SHP77 treated with DMSO at 0.1 percent for 48 hours (cell line): ENCODE results near the gene RARG.
"Not testable (repeated sequence)": the region's sequence is repeated elsewhere in the genome, so short reads cannot be mapped to it uniquely, and the experiment has no call there.

Experiments used
- DNase-seq: peaks from one replicate; lab custom pipeline; 2025; lab: John Stamatoyannopoulos, UW

The RARG gene

GRCh38 chr12:53169644-53170043 lies 62.4 kb downstream of the RARG start:
- DNase-seq = no peak

DNA sequence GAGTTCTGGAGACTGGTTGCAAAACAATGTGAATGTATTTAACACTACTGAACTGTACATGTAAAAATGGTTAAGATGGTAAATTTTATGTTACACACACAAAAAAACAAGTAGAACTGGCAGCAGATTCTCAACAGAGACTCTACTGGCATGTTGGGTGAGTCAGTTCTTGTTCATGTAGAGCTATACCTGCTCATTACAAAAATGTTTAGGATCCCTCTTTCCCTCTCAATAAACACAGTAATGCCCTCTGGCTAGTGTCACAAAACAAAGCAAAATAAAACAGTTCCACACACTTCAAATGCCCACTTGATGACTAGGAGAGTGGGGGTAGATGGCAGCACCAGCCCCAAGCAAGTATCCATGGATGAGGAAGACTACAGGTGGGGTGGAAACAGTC lies 65.2 kb downstream of the RARG start:
- DNase-seq = no peak

DNA sequence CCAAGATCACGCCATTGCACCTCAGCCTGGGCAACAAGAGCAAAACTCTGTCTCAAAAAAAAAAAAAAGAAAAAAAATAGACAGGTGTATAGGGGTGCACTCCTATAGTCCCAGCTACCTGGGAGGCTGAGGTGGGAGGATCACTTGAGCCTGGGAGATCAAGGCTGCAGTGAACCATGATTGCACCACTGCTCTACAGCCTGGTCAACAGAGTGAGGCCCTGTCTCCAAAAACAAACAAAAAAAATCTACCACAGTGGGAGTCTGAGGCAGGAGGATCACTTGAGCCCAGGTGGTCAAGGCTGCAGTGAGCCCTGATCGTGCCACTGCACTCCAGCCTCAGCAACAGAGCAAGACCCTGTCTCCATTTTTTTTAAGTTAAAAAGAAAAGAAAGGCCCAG lies 69.0 kb downstream of the RARG start:
- not testable (repeated sequence) for DNase-seq

DNA sequence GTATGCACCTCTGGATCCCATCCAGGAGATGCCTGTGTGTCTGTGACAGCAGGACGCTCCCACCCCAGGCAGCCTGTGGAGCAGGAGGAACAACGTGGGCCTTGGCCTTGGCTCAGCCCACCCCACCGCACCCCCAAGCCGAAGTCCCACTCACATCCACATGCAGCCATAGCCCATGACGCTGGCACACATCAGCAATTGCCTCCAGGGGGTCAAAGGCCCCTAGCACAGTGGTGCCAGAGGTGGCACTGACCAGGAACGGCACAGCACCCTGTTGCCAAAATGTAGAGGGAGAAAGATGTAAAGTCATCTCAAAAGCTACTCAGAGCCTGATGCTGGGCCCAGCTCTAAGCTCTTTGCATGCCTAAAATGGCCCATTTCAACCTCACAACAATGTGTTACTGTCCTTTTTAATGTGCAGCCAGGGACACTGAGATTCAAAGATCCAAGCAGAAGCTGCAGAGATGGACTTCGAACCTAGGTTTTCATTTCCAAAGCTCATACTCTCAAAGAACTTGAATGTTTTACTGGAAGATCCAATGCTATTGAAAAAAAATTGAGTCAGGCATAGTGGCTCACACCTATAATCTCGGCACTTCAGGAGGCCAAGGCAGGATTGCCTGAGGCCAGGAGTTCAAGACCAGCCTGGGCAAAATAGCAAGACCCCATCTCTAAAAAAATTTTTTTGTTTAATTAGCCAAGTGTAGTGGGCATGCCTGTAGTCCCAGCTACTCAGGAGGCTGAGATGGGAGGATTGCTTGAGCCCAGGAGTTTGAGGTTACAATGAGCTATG lies 70.7 kb downstream of the RARG start:
- DNase-seq = no peak

- no peak for DNase-seq
These were observed 71.3 kb downstream of the RARG start for GRCh38 chr12:53160673-53161072.
